GM19397 (cell line): Measurements from ENCODE around the gene XXYLT1.

Experiments used
- ATAC-seq: cut with Tn5 transposase; IDR thresholded peaks from one replicate; pipeline ENCODE4 v1.9.1; 2021; ENCODE audit warnings: mild to moderate bottlenecking, moderate library complexity; ENCODE audit not compliant: unreplicated experiment

Gene XXYLT1

DNA sequence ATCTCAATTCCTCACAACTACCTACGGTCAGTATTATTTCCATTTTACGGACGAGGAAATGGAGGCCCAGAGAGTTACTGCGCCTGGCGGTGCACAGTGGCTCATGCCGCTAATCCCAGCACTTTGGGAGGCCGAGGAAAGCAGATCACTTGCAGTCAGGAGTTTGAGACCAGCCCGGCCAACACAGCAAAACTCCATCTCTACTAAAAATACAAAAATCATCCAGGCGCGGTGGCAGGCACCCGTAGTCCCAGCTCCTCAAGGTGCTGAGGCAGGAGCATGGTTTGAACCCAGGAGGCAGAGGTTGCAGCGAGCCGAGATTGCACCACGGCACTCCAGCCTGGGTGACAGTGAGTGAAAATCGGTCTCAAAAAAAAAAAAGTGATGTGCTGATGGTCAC, 187.3 kb downstream of the XXYLT1 start:
- no peak for ATAC-seq

DNA sequence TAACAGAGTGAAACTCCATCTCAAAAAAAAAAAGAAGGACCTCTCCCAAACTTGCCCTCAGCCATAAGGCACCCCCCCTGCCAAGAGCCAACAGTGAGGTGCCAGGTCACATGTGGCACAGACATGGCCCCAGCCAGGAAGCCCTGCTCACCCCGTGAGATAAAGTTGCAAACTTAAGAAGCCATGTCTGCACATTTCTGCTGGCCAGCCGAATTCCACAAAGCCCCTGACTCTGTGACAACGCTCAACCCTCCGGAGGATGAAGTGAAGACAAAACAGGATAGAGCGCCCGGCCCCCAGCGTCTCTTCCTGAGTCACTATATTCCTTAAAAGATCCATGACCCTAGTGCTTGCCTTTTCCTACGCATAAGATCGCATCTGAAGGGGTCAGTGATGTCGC, 188.1 kb downstream of the XXYLT1 start:
- ATAC-seq: no peak

DNA sequence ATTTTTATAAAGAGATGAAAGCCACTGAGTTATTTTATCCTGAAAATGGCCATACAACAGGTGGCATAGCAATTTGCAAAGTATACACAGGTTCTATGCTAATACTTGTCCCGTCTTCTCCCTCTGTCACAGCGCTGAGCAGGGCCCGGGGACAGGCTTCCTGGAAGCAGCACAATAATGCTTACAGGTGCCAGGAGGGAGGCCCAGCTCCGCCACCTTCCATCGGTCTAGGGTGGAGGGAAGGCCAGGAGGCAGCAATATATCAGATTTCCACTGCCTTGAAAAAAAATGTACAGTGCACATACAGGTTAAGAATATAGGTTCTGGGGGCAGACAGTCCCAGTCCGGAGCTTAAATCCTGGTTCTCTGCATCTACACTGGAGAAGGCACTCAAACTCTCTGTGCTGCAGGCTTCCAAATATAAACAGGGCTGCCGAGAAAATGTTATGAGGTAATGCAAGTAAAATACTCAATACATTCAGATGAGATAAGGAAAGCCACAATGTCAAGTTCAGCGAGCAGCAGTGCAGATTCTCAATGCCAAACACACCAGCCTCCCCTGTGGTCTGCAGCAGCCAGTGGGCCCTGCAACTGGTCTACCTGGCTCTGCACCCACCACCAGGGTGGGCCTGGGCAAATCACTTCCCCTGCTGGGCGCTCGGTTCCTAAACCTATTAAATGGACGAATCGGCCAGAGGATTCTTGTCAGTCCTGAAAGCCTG, 189.6 kb downstream of the XXYLT1 start:
- no peak for ATAC-seq

DNA sequence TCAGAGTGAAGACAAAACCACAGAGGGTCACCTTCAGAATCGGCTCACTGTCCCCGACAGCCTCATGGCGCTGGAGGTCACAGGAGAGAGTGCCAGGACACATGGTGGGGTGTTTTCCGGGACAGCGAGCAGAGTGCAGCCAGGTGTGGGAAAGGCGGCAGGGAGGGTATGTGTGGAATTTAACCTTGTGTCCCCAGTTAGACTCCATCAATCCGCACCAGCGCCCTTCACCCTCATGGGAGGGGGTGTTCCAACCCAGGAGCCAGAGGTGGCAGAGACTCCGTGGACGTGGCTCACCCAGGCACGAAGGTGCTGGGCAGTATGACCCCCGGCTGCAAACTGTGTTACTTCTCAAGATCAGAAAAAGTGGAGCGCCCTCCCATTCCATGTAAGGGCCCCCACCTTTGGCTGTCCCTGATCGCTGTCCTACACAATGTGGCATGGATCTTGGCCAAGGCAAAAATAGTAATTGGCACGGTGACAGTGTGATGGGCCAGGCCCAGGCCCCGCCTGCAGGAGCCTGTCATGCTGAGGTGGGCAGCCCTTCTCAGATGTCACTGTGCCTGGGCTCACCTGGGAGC, 190.3 kb downstream of the XXYLT1 start:
- ATAC-seq: no peak

DNA sequence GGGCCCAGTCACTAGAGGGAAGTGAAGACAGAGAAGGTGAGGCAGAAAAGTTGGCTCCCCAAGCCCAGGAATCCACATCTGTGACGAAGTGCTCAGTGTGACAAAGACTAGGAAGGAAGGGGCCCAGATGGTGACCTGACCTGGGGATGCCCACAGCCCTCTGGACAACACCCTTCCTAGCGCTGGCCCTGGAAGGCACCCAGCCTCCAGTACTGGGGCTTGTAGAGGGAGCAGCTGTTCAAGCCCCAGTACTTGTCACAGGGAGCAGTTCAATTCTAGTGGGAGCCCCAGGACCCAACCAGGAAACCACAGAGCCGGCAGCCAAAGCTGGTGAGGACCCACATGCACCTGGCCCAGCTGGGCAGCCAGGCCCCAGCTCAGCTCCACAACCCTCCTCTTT, 190.8 kb downstream of the XXYLT1 start:
- ATAC-seq: no peak

DNA sequence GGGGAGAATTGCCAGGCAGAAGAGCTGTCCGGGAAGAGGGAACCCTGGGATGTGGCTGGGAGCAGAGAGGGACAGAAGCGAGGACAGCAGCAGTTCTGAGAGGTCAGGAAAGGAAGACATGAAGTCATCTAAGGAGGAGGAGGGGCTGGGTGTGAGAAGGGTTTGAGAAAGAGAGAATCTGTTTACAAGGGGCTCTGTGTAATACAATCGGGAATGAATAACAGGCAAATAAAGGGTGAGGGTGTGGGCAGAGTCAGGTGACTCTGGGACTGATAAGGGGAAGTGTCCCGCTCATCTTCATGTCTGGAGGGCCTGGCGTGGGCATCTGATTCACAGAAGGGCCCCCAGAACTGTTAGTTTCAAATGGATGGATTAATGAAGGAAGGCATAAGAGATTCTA, 191.3 kb downstream of the XXYLT1 start:
- ATAC-seq: no peak

DNA sequence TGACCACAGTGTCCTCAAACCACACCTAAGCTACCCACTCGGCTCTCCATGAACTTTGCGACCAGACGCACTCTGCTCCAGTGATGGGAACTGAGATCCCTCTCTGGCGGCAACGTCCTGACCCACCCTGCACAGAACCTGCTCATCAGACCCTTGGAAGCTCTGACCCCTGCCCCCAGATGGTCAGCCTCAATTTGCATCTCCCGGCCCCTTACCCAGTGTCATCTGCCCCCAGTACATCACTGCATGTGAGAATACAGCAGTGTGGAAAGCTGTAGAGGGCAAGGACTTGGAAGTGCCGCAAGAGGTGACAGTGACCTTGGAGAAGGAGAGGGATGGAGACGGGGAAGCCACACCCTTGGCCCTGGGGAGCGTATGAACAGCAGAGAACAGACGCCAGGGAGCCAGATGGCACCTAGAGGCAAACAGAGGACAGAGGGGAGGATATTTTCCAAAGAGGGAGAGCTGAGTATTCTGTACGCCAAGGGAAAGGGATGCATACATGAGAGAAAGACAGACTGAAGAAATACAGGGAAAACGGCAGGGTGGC, 192.0 kb downstream of the XXYLT1 start:
- ATAC-seq: no peak

DNA sequence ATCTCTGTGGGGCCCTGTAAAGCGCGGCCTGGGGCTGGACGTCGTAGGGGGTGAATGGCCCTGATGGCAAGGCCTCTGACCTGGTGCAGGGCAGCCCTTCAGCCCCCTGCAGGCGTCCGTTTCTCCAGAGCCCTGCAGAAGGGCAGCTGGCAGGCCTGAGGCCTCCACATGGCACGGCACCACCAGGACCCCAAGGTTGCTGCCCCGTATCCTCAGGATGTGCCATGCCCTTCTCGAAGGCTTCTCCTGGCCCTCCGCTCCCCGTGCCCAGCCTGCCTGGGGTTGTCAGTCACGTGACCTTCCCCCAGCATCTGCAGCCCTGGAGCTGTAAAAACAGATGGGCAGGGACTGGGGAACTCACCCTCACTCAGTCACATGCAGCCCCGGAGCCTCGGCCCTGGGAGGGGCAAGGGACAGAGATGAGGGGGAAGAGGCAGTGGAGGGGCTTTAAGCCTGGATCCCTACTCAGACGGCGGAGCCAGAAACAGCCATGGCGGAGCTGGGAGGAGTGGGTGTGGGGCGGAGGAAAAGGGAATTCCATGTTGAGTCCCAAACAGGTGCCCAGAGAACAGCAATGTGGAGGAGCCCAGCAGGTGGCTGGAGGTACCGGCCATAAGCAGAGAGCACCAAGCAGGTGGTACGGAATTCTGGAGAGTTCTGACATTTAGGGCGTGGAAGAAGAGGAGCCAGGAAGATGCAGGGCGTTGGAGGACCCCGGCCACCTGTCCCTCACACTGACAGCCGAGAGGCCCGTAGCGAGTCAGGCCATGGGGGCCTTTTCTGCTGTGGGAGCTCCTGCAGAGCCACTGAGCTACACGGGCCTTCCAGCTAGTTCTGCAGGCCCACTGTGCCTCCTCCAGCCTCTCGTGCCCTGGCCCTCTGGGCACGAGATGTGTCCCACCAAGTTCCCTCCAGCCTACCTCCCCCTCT, 193.1 kb downstream of the XXYLT1 start:
- no peak for ATAC-seq

DNA sequence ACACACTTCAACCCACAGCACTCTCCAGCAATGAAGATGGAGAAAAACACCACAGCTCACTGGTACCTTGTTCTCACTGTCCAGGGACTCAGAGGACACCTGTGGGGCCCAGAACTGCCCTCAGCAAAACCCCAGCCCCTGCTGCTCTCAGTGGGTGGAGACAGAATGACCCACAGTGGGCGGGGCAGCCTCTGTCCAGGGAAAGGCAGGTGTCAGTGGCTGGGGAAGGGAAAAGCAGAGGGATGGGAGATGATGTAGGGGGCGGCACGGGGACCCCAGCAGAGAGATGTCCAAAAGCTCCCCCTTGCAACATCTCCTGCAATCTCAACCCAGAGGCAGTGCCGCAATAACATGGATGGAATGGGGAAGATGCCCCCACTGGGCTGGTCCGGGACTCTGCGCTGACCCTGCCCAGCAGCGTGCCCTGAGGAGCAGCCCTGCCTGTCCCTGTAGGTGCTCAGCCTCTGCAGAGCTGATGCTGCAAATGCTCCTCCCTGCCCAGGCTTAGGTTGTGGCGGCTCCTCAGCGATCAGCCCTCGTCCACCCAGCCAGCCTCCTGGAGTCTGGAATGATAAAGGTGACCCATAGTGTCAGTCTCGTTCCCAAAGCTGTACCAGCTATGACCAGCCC, 193.9 kb downstream of the XXYLT1 start:
- ATAC-seq: no peak

DNA sequence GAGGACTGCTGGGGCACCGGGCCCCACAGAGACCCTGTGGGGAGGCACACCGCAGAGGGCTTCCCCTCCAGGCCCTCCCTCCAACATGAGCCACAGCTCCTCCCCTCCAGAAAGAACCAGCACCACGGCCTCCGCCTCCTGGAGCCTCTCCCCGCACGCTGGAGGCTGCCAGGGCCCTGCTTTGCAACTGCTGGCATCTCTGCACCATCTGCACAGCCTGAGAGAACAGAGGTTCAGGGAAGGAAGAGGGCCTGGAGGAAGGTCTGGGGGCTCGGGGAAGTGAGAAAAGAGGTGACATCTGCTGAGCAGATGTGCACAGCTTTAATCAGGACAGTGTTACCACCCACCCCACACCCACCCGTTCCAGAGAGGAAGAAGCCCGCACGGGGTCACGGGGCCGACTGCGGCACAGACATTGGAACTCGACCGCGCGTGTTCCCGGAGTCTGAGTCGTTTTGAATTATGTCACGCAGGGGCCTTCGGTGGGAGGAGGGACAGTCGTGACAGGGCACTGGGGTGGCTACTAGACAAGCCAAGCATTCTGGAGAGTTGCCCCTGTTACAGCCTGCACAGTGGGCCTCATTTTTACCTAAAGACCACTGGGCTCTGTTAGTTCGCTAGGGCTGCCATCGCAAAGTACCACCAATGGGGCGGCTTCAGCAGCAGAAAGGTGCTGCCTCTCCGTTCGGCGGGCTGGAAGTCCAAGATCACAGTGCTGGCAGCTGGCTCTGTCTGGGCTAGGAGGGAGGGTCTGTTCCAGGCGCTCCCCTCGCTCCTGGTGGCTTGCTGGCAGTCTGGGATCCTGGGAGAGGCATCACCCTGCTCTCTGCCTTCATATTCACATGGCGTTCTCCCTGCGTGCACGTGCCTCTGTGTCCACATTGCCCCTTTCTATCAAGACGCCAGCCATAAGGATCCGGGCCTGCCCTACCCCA, 194.8 kb downstream of the XXYLT1 start:
- no peak for ATAC-seq

DNA sequence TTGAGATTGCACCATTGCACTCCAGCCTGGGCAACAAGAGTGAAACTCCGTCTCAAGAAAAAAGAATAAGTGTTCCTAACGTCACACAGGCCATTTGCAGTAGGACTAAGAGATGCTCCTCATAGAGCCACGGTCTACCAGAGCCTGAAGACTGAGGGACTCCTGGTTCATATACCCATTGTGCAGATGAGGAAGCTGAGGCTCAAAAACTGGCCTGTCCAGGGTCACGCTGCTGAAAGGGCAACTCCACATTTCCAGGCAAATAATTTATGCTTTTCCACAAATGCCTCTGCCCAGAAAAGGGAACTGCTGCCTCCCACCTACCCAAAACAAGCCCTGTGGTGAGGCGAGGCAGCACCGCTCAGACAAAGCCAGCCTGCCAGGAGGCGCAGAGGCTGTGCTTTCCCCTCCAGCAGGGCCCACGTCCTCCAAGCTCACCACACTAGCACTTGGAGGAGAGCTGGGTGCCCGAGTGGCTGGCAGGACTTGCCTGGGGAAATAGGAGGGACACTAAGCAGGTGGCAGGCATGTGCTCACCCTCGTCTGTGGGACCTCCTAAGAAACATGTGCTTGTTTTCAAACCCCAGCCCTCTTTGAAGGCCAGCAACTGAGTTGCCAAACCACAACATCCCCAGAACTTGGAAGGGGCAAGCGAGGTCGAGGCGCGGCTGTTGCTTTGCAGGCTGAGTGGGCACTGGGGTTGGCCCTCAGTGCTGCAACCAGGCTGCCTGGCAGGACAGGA, 195.6 kb downstream of the XXYLT1 start:
- ATAC-seq: no peak

DNA sequence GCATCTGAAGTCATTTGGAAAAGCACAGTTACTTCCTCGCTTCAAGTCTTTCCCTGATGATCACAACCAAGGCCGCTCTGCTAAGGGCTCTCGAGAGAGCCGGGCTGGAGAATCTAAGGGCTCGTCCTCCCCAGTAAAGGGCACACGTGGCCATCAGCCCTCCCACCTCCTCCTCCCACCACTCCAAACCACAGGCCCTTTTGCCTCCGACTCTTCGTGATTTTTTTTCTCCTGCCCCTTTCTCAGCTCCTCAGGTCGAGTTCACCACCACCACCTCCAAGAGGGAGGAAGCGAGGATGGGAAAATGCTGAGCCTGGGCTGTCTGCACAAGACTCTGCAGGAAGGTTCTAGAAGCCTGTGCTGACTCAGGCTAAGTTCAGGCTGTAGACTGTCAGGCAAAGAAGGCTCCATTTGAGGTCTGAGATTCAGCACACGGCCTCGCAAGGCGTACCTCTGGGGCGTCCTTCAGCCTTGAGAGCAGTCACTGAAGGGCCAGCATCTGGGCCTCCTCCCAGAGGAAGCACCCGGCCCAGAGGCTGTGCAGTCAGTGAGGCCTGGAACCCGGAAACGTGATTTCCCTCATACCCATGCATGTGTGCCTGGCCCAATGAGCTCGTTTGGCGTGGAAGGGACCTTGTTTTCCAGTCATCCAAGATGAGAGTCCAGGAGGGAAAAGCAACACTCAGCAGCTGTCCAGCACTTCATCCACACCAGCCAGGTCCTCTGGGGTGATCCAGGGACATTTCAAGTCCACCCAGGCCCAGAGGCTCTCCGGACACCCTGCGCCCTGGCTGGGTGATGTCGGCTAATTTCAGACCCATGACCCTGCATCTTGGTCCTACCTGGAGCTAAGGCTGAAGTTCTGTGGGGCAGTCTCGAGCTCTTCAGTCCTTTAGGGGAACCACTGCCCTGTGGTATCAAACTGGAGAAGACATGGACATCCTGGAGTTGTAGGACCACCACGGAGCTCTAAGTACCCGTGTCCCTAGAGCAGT, 196.8 kb downstream of the XXYLT1 start:
- ATAC-seq: no peak

DNA sequence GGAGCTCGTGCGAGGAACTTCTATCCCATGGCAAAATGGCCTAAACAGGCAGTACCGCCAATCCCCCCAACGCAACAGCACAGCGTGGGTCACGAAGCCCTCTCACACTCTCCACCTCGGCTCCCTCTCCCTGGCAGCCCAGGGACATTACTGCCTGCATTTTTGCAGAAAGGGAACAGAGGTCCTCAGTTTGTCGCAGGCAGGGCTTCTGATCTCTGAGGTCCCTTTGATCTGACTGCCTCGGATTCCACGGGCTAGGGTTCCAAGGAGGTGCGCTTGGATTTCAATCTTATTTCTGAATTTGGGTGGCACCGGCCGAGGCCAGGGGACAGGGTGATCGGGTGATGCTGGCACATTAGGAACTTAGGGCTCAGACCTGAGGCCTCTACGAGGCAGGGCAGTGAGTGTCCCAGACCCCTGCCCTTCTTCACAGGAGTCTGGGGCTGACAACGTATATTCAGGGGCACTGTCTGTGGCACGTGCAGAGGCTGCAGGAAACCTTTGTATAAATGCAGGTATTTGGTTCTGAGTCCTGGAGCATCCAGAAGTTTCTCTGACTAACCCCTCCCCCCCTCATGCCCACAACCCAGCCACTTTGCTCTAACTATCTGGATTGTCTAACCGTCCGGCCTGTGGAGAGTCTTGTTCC, 197.9 kb downstream of the XXYLT1 start:
- ATAC-seq: no peak

DNA sequence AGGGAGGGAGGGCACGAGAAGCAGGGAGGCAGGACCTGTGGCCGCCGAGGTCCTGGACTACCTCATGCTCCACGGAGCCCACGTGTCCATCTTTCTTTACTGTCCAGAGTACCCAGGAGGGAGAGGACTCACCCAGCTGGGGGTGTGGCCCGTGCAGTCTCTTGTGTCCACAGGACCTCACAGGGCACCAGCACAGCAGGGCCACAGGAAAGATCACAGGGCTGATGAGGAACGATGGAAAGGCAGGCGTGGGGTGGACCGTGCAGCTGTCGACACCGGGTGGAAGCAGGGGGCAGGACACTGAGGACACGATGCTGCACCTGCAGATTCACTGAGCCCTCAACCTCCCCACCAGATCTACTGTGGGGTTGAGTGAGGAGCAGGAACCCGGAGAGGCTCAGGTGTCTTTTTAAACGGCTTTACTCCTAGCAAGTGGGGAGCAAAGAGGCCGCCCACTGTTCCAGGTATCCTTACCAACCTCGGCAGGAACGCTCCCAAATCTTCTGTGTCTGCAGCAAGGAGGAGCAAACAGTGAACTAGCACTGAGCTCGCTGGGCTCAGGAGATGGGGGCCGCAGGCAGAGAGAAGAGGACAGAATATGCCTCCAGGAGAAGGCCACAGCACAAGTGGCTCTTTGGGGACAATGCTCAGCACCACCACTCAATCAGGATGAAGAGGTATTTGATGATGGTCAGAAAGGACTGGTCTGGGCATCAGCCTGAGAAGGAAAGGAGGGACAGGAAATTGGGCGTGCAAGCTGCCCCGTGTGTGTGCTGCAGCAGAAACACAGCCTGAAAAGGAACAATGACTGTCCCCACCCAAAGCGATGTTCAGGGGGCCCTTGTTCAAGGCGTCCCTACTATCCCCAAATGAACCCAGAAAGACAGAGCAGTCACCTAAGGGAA, 198.8 kb downstream of the XXYLT1 start:
- ATAC-seq: no peak

DNA sequence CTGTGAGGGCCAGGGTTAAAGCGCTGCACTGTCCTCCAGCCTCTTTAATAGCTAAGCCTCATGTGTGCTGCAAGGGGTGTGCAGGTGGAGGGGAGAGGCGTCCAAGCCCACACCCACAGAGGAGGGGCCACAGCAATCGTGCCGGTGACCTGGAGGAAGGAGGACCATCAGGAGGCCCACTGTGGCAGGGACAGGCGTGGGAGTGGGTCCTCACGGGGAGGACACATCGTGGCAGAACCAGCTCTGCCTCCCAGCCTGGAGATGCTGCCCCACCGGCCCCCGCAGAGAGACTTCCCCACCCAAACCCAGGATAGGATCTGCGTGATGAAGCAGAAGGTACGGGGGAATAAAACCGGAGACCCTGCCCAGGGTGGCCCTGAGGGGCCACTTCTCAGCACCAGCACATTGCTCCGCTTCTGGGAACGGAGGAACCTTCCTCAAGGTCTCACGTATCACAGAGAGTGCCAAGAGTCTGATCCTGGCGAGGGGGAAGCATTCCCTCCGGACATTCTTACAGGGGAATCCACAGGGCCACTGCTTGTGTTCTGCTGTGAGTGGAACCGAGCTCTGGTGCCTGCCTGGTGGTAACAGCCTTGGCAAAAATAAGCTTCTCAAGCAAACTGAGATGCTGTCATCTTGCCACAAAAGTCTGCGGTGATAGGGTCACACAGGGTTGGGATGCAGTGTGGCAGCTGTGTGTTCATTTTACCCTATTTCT, 199.8 kb downstream of the XXYLT1 start:
- ATAC-seq: no peak

DNA sequence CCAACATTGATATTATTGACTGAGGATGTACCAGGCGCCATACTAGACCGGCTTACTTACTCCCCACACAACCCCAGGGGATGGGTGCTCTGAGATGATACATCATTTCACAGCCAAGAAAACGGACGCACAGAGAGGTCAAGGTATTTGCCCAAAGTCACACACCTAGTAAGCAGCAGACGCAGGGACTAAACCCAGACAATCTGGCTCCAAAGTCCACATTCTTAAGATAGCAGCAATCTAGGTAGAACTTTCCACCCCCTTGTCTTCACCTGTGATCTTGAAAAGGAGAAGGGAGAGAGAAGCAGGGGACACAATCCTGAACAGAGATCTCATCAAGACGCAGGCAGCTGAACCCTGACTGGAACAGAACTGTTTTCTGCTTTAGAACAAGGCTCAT, 200.6 kb downstream of the XXYLT1 start:
- ATAC-seq: no peak
